PC-3 (cell line): Measurements from ENCODE around the gene BTBD18.

ENCODE experiments used
- EZH2 ChIP-seq: fragments of 300-600 bp; sonication (generic); IDR thresholded peaks from one replicate; pipeline ENCODE4 v1.6.1; 2017; ENCODE audit warnings: antibody characterized with exemption, mild to moderate bottlenecking, low read length; ENCODE audit not compliant: unreplicated experiment
- EZH2phosphoT487 ChIP-seq: fragments of 300-600 bp; sonication (generic); IDR thresholded peaks from 2 replicates; pipeline ENCODE4 v1.6.1; 2018; ENCODE audit warnings: mild to moderate bottlenecking, antibody characterized with exemption, low read length, borderline replicate concordance
- TF ChIP-seq, protein P1 (sequence below): fragments of 300-600 bp; sonication (generic); conservative IDR thresholded peaks from 2 replicates; pipeline ENCODE4 v1.5.1; 2017; ENCODE audit warnings: antibody characterized with exemption, low read depth, mild to moderate bottlenecking, low read length

DNA sequence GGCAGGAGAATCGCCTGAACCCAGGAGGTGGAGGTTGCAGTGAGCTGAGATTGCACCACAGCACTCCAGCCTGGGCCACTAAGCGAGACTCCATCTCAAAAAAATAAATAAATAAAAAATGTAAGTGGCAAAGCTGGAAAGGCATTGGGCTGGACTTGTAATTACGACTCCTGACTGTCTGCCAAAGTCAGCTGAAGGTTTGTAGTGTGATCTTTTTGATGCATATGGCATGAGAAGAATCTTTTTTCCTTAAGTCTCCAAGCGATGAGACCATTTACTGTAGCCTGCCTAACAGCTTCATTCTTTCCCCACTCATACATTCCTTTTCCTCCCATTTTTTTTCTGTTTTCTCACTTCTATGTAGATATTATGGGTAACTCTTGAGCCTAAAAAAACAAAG, 34.8 kb upstream of the BTBD18 start:
- TF ChIP-seq, protein P1, sequence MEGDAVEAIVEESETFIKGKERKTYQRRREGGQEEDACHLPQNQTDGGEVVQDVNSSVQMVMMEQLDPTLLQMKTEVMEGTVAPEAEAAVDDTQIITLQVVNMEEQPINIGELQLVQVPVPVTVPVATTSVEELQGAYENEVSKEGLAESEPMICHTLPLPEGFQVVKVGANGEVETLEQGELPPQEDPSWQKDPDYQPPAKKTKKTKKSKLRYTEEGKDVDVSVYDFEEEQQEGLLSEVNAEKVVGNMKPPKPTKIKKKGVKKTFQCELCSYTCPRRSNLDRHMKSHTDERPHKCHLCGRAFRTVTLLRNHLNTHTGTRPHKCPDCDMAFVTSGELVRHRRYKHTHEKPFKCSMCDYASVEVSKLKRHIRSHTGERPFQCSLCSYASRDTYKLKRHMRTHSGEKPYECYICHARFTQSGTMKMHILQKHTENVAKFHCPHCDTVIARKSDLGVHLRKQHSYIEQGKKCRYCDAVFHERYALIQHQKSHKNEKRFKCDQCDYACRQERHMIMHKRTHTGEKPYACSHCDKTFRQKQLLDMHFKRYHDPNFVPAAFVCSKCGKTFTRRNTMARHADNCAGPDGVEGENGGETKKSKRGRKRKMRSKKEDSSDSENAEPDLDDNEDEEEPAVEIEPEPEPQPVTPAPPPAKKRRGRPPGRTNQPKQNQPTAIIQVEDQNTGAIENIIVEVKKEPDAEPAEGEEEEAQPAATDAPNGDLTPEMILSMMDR, result no peak
- no peak for TF ChIP-seq EZH2
- TF ChIP-seq EZH2phosphoT487, result no peak
